Anterior cingulate cortex (tissue), 58 donors: ENCODE results near the gene ATG14.
A peak's percentile ranks its signal among the peaks of the same experiment; 100 is the strongest.
"Not testable (repeated sequence)": the region's sequence is repeated elsewhere in the genome, so short reads cannot be mapped to it uniquely, and the experiment has no call there.

Experiments used
- DNase-seq, 58 donors: peaks; one replicate each; lab custom pipeline; 2025; lab: John Stamatoyannopoulos, UW

ATG14 gene

GRCh38 chr14:55436519-55436918, 24.9 kb upstream of the ATG14 start:
- no peak for DNase-seq

GRCh38 chr14:55434805-55435174, 23.2 kb upstream of the ATG14 start:
- no peak for DNase-seq

- no peak for DNase-seq
Observed at GRCh38 chr14:55433880-55434804, 22.5 kb upstream of the ATG14 start.

DNA sequence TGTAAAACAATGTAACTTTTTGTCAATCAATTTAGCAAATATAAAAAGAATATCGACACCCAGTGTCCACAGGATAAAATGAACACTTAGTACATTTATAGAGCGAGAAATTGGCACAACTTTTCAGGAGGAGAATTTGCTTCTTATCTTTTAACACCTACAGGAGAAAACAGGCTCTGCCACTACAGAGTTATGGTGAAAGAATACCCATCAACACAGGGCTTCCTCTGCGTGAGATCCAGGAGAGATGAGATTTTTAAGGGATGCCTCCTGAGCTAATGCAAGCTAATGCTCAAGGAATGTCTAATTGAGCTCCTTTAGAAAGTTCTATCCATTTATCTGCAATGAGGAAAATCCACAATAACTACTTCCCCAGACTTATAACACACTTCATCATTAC, 21.0 kb upstream of the ATG14 start:
- DNase-seq, result no peak

DNA sequence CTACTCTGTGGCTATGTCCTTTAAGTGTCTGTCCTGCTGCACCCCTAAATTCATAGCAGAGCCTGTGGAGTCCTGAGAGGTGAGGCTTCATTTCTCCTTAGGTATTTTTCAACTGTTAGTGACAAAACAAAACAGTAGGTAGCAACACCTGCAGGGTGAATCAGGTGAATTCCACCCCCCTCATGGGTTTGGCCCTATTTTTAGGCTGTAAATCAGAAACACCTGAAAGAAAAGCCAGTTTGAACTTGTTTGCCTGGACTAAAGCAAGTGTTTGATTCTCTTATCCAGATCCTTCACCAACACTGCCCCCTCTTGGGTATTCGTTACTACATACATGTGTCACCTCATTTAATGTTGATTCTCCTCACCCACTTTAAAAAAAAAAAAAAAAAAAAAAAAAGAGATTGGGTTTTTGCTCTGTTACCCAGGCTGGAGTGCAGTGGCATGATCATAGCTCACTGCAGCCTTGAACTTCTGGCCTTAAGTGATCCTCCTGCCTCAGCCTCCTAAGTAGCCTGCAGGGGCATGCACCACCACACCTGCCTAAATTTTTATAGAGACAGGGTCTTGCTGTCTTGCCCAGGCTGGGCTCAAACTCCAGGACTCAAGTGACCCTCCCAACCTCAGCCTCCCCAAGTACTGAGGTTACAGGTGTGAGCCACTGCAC, 18.5 kb upstream of the ATG14 start:
- peak in 1 of 58 donors; percentile 10 for DNase-seq

- DNase-seq, result no peak
Observed at GRCh38 chr14:55427439-55427838, 15.8 kb upstream of the ATG14 start.

GRCh38 chr14:55426891-55427290, 15.3 kb upstream of the ATG14 start:
- DNase-seq, result no peak

DNA sequence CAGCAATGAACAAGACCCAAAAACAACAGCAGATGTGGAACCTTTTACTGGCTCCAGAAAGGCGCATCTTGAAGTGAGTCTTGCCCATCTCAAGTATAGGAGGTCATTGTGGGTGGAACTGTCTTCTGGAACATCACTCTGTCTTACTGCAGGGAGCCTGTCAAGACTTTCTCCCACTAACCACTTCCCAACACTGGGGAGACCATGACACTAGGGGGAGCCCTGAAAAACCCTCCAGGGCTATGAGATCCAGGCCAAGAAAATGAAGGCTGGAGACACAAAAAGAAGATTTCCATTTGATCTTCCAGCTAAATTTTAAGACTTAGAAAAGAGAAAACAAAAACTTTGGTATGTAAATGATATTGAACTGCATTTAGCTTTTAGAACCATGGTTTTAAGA, 13.5 kb upstream of the ATG14 start:
- DNase-seq, result no peak

DNA sequence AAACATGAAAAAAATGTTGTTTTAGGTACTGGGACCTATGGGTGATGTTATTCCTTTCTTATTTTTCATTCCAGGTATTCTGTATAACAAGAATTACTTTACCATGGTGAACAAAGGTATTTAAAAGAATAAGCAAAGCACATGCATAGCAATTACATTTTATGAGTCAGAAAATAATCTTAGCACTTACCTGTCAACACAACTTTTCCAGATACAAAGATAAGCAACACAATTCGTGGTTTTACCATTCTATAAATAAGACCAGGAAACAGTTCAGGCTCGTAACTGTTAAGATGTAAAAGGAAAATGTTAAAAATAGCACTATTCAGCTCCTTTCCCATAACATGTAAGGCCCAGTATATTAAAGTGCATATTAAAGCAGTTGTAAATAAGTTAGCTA, 12.3 kb upstream of the ATG14 start:
- no peak for DNase-seq

GRCh38 chr14:55422338-55422737, 10.7 kb upstream of the ATG14 start:
- DNase-seq, result not testable (repeated sequence)

DNA sequence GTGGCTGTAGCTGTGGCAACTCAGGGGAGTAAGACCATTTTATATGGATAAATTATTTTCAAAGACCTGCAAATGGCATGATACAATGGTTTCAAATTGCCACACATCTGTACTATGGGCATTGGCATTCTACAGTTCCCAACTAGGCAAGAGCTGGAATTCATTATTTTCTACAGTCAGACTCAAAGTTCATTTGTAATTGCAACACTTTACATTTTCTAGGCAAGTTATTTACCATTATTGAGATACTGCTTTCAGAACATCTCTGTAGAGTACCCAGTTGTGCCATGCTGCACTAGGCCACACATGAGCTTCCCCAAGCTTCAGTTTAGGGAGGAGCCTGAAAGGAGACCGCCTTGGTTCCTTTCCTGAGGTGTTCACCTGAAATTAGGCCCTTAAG, 8.0 kb upstream of the ATG14 start:
- DNase-seq, result no peak

DNA sequence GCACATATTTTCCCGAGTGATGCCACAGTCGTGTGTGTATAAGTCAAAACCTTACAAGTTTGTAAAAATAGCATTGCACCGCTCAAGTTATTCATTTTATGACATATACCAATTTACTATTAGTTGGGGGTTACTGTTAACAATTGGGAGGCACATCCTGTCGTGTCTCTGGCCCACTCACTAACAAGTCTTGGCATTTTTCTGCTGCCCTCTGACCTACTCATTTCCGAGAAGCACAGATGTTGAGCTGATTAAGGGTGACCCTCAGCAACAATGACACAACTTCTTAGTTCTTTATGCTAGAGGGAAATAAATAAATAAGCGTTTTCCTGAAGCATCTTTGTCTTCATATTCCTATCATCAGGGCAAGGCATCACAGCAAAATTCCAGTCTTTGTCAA, 6.8 kb upstream of the ATG14 start:
- DNase-seq, result no peak

GRCh38 chr14:55417955-55418354, 6.3 kb upstream of the ATG14 start:
- DNase-seq, result no peak

DNA sequence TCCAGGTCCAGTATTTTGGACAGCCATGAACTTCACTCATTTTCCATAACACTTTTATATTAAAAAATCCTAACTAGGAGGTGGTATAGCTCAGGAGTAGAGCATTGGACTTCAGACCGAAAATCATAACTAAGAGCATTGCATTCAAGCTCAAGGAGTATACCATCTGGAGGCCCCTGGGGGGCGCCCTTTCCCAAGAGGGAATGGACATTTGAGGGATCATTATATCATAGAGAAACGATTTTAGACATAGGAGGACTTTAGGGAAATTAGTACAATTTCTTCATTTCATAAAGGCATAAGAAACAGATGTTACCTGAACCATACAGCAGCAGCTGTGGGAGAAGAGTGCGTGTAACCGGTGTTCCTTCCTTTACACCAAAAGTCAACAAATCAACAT, 5.2 kb upstream of the ATG14 start:
- DNase-seq, result no peak

DNA sequence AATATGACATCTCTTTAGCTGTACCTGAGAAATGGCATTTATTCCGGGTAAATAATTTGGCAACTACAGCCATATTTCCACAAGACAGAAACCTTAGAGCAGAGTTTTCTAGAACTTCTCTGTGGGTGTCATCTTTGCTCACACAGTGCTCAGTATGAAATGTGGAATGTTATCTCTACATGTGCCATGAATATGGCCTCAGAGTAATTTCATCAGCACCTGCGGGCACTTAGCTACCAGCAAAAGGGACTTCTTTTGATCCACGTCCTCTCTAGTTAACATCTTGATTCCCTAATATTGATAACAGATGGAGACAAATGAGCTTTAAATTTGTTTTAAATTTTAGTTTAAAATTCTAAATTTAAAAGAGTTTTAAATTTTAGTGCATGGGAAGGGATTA, 2.9 kb upstream of the ATG14 start:
- no peak for DNase-seq

DNA sequence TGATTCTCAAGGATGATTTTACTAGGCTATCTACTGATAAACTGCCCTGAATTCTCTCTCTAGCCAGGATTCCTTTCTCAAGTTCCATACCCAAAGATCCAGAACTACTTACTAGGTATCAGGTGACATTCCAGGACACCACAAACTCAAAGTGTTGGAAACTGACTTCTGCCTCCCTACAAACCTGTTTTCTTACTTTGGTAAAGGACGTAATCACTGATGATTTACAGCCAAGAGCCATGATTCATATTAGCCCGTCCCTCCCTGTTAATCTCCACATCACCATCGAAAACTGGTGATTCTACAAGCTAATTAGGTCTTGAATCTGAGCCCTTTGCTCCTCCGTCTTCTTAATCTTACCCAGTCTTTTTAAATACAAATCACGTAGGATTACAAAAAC, 1.0 kb upstream of the ATG14 start:
- no peak for DNase-seq

DNA sequence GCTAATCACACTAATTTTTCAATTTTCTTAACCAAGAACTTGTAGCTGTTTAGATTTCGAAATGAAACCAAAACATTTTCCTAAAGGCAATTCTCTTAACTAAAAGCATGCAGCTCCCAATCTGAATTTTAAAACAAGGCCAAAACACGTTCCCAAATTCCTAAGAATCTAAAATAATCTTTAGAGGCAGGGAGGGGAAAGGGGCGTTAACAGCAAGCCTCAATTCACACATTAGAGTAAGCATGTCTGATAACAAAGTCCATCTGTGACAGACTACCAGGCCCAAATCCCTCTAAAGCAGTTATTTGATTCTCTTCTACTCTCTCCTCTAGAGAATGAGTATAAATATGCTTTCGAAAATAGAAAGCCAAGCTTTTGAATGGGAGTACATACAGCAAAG, 754 bp downstream of the ATG14 start:
- no peak for DNase-seq

DNA sequence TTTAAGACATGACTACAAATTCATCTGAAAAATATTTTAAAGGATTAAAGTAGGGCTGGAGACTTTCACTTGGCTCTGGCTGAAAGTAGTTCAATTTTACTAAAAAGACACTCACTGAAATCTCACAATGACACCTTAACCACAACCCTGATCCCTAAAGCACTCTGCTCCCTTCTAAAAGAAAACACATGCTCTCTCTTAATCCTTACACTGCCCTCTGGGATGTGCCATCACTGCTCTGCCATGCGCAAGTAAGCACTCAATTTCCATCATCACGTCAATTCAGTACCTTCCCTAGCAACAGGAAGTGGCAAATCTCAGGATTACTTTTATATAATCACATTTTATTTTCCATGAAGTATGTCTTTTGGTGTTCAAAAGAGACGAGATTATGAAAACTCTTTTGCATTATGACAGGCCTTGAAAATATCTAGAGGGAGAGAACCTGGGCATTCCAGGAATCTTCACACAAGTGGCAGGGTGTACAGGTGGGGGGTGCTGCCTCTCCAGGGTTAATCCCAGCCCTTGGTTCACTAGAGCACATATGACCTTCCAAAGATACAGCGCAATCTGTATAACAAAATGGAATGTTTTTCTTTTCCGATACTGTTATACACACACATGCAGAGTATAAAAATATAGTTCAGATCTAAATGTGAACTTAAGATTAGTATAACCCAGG, 7.3 kb downstream of the ATG14 start:
- DNase-seq, result no peak

GRCh38 chr14:55401751-55402150, 9.9 kb downstream of the ATG14 start:
- DNase-seq, result no peak

- DNase-seq, result no peak
Observed at GRCh38 chr14:55399852-55400251, 11.8 kb downstream of the ATG14 start.

- DNase-seq, result no peak
Observed at GRCh38 chr14:55399183-55399582, 12.4 kb downstream of the ATG14 start.

DNA sequence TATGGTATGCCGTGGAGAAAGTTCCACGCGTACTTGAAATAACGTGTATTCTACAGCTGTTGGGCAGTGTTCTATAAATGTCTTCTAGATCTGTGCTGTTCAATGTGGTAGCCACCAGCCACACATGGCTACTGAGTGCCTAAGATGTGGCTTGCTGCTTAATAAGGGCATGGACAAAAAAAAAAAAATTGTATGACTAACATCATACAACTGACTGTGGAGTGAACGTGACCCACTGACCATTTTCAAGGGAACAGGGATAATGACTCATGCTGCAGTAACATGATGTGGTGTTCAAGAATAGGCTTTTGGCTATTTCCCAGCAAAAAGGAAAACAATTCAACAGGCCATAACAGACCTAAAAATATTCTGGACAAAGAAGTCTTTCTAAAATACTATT, 13.0 kb downstream of the ATG14 start:
- peak in 1 of 58 donors; percentile 24 for DNase-seq
